Fibroblast of skin of right biceps (primary cell): ENCODE results near the gene EVX1.
A peak's percentile ranks its signal among the peaks of the same experiment; 100 is the strongest.

Source experiments
- DNase-seq: peaks from one replicate; pipeline ENCODE4 v3.0.0-alpha.2; 2013

The EVX1 gene

DNA sequence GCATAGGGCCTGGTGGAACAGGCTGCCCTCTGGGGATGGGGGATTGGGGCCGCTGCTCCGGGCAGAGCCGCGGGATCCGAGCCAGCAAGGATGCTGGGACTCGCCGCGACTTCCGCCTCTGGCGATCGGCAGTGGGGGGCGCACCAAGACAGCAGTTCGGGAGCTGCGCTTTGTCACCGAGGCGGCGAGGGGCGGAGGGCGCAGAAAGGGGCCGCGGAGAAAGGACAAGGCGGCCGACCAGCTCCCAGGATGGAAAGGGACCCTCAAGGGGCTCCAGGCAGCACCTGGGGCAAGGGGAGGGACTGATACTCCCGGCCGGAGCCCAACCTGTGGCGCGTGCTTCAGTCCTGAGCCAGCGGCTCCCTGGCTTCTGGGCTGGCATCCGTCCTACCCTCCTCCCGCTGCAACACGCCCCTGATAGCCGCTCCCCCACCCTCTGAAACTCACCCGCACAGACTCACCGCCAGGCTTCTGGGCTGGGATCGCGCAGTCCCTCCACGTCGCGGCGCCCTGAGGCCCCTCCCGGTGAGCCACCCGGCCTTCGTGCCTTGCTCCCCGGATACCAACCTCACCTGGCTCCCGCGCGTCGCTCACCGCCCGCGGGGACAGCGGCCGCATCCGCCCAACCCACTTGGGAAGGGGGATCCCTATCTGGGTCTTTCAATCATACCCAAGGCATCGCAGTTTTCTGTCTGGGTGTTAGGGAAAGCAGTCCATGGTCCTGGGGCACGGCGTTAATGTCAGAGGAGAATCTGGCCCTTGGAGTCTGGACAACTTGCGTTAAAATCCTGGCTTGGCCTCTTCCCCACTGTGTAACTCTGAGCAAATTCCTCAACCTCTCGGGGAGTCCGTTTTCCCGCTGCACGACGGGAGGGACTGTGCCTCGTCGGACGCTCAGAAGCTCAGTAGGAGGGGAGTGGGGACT, 7.0 kb upstream of the EVX1 start:
- peak; percentile 29 for DNase-seq

DNA sequence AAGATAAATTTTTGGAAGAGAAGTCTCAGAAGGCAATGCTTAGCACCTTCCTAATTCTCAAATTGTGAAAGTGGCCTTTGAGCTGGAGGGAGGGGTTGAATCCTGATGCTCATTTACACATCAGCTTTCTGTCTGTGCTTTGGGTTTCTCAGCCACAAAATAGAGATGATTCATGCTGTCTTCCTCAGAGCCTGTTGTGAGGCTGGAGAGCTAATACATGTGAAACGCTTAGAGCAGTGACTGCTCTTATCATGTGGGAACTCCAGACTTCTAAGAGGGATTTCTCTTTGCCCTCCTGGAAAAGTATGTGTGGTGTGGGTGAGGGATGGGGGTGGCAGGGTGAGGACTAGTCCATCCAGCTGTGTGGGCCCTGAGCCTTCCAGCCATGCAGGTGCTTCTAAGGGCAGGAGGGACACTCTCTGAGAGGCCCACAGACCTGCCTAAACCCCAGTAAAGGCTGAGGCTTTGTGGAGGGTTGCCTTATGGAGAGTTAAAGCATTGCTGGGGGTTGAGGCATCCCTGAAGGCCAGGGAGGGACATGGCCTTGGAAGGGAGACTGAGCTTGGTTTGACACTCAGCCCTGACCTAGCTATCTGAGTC, 4.8 kb upstream of the EVX1 start:
- DNase-seq = peak; percentile 54

DNA sequence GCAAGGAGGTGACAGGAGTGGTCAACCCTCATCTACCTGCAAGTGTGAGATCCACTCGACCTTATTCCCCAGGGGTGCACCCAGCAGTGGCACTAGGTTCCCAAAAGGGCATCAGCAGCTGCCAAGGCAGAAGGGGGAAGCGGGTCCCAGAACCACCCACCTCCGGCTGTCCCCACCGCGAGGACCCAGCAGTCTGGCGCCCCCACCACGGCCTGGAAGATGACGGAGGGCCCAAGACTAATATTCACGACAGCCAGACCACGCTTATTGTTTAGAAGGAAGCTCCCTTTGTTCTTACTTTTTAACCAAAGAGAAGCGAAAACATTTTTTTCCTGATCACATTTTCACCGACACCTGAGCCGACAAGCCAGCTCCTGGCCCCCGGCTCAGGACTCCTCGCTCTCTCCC, 3.6 kb upstream of the EVX1 start:
- DNase-seq = no peak

DNA sequence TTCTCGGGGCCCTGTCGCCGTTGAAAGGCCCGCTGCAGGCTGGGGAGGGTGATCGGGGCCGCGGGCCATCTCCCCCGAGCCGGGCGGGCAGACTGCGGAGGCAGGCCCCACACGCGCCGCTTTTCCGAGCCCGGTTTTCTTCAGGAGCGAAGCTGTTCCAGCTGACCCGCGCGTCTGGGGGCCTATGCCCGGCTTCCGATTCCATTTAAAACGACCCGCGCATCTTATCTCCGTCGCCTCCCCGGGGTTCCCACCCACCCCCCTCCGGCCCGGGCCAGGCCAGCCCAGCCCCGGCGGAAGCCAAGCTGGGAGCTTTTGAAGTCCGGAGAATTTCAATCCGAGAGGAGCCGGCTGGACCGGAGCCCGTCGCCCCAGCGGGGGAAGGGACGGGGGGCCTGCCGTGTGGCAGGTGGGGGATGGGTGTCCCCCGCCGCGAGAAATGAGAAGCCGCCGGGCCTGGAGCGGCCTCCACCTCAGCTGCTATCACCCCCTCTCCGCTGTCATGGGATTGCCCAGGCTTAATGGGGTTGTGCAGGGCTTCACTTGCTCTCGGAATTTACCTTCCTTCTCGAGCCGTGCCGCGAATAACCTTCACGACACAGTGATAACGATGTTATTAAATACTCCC, 3.1 kb upstream of the EVX1 start:
- DNase-seq = no peak

DNA sequence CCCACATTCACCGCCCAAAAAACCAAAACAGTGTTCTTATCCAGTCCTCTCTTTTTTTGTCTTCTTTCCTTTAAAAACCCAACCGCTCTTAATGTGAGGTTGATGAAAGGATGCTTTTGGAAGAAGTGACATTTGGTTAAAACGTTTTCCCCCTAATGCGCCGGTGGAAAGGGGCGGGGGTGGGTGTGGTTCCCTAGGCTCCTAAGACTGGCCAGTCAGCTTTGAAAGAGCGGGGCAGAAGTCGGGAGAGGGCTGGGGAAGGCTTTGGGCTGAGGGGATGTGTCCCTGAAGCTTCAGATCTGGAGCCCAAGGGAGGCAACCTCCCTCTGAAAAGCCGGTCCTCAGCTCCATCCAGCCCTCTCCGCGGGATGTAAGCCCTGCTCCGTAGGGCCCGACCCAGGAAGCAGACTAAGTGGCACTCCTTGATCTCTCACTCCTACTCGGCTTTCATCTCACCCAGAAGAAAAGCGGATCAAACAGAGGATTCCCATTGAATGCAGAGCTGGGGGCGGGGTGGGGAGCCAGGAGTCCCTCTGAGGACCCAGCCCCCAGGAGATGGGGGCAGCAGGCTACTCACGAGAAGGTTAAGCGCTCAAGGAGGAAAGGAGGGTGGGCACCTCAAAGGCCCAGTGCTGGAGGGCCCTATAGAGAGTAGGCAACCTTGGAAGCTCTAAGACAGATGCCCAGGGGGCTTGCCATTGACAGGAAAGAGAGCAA, 2.4 kb upstream of the EVX1 start:
- no peak for DNase-seq

DNA sequence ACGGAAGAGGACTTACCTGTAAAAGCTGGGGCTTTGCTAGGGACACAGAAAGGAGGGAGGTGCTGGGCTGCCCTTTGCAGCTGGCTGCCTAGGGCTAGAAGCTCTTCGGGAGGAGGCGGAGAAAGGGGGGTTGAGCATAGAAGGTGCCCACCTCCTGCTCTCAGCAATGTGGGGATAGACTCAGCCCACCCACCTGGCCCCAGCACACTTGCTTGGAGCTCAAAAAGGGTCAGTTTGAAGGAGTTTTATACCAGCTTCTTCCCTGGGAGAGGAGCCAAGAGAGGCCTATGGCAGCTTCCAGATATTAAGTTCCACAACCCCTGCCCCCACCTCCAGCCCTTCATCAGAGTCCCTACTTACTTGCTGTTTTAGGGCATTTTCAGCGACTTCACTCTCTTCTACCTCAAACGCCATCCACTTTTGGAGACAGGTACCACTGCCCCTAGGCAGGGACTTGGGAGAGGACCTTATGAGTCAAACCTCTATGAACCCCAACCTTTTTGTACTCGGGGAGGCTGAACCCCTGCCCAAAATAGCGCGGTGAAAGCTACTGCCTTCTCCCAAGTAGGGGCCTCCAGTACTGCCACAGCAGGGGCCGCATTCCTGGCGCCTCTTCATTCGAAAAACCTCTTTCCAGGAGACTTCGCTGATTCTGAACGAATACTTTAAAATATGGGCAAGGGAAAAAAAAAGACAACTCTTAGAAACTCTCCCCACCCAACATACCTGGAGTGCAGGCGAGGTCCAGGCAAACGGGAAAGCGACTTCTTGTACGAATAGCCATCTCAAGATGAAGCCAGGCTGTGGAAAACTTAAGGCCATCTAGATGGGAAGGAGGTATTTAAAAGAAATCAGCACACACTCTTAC, 1.2 kb upstream of the EVX1 start:
- DNase-seq = no peak

DNA sequence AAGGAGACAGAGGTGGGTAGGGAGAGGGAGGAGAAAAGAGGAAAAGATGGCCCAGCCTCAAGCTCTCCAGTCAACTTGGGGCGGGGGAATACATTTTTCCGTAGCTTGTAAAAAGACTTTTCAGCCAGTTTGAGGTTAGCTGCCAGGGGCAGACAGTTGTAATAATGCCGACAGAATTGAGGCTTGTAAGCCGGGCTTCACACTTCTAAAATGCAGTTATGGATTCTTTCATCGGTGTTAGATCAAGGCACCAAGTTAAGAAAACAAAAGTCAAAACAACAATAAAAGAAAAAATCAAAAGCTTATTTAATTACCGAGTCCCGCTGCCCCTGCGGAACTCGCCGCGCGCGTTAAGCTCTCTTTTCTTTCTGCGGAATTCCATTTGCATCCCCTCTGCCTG, 448 bp upstream of the EVX1 start:
- DNase-seq = no peak

DNA sequence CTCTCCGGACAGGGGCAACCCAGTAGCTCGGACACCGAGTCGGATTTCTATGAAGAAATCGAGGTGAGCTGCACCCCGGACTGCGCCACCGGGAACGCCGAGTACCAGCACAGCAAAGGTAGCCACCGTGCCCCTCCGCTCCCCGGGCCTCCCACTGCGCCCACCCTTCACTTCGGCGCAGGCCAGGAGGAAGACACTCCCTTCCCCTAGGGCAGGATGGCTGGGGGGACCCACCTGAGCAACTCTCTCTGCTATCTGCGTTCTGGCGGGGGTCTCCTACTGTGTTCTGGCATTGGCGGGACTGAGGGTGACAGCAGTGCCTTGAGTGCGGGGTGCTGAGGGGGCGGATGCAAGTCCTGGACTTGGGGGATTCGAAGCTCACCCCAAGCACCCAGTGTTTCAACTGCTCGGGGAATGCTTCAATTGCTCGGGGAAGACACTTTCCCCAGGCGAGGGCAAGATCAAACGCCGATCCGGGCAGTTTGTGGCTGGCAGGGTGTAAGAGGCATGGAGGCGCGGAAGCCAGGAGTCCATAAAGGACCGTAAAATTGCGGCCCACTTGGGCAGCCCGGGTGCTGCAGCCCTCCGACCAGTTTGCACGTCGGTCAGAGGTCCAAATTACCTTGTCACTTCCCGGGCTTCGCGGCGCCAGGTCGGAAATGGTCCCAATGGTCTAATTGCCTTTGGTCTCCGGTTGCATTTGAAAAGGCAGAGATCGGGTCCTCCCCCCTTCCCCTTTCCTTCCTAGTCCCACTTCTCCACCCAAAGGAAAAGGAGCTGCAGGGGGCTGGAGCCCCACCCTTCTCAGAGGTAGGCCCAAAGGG, 950 bp downstream of the EVX1 start:
- DNase-seq = no peak

DNA sequence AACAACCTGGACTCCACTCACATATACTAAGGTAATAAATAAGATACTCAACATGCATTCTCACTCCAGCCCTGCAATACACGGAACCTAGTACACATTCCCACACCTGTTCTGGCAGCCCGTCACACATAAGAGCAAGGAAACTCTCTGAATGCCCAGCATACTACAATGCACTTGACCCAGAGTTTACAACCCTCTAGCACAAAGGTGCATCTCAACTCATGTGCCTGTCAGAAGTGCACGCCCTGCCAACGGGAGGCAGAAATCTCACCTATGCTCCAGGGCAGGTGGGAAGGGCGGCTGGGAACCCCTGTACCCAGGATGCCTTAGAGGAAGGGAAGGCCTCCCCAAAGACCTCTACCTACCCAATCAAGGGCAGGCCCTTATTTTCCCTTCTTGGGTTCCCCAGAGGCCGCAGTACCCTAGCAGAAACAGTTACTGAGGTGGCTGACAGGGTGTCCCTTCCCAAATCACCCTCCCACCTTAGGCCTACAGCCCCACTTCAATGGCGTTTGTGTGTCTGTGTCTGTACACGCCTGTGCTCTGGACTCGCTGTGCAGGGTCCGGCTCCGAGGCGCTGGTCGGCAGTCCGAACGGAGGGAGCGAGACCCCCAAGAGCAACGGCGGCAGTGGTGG, 2.0 kb downstream of the EVX1 start:
- no peak for DNase-seq

DNA sequence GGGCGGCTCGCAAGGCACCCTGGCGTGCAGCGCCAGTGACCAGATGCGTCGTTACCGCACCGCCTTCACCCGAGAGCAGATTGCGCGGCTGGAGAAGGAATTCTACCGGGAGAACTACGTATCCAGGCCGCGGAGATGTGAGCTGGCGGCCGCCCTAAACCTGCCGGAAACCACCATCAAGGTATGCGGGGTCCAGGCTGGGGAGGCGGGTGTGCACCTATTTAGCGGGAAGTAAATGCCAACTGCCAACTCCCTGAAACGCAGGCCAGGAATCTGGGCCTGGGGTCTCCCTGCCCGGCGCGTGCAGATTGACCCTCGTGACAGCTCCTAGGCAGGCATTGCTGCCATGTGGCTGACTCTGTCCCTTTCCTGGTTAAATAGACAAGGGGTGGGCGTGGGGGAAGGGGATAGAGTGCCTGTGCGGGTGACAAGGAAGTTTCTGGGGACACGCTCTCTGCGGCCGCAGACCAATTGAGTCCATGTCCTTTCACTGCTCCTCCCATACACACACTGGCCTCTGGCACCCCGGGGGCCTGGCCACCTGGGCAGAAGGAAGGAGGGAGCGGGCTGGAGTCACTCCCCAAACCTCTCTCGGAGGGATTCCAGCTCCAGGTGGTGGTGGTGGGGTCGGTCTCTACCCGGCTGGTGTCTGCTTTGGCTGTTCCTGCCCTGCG, 2.7 kb downstream of the EVX1 start:
- no peak for DNase-seq

DNA sequence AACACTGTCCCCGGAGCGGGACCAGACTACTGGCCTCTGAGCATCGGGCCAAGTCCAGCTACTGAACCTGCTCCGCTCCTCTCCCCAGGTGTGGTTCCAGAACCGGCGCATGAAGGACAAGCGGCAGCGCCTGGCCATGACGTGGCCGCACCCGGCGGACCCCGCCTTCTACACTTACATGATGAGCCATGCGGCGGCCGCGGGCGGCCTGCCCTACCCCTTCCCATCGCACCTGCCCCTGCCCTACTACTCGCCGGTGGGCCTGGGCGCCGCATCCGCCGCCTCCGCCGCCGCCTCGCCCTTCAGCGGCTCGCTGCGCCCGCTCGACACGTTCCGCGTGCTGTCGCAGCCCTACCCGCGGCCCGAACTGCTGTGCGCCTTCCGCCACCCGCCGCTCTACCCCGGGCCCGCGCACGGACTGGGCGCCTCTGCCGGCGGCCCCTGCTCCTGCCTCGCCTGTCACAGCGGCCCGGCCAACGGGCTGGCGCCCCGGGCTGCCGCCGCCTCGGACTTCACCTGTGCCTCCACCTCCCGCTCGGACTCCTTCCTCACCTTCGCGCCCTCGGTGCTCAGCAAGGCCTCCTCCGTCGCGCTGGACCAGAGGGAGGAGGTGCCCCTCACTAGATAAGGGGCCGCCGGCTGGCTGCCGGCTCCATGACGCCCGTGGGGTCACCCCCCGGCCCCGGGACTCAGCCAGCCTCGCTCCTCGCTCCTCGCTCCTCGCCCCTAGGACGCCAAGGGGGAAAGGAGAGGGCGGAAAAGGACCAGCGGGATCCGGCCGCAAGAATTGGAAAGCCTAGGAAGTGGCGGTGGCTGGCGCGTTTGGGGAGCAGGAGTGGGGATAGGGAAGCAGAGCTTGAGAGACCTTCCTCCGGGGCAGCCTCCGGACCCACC, 3.4 kb downstream of the EVX1 start:
- no peak for DNase-seq

DNA sequence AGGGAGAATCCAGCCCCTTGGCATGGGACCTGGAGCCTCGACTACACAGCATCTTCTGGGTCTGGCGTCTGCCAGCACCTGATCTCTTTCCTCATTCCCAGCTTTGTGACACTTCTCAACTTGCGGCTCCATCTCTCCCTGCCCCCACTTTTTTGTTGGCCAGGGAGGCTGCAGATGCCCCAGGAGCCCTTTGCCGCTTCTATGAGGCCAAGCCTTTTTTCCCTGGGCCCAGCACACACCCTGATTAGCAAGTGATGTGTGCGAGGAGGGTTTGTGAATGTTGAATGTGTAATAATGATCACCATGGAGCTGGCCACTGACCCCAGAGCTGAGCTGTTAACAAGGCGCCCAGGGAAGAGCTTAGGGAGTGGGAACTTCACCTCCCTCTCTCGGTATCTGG, 4.4 kb downstream of the EVX1 start:
- DNase-seq = no peak

DNA sequence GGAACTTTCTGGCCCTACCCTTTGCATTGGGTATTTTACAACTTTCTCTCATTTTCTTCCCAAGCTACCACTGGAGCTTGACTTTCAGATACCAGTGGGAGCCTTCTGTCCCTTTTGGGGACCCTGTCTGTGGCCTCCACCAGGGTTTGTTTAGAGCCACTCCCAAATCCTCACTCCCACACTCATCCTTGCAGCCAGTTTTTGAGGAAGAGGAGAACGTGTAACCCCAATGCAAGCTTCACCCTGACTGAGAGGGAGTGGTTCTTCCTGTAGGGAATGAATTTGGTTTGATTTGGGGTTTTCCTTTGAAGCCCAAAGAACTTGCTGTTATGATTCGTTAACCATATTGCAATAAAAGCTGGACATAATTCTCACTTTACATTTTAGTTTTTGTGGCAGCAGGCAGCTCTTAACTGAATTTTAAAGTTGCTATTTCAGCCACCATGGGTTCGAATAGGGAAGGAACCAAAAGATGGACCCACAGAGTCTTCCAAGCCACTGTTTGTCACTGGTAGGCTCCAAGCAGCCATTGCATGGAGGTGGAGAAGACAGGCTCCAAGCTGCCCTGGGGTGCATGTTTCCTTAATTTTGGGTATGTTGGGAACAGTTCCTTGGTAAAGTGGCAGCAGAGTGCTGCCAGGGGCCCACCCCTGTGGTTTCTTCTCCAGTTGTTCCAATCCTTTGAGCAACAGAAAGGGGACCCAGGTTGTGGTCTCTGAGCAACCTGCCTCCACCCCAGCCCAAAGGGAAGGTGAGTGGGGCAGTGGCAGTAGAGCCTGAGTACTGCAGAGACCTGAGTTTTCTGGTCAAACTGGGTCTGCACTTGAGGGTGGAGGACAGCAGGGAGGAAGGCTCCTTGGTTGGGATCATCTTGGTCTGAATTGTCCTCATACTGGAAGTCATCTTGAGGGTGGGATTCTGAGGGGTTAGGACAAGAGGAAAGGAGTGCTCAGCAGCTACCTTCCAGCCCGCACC, 5.1 kb downstream of the EVX1 start:
- no peak for DNase-seq

DNA sequence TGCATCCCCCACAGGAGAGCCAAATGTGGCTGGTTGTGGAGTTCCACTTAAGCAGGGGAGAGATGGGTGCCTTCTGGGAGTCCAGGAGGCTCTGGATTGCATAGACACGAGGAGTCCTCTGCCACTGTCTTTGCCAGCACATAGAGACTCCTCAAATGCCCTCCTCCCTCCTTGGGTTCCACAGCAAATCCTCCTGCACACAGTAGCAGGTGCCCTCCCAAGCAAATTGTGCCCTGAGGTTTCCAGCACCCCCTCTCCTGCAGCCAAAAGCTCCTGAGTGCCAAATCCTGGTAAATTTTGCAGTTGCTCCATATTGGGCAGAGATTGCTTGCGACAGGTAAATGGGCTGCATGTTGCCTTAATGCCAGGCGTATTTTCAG, 5.8 kb downstream of the EVX1 start:
- DNase-seq = no peak

DNA sequence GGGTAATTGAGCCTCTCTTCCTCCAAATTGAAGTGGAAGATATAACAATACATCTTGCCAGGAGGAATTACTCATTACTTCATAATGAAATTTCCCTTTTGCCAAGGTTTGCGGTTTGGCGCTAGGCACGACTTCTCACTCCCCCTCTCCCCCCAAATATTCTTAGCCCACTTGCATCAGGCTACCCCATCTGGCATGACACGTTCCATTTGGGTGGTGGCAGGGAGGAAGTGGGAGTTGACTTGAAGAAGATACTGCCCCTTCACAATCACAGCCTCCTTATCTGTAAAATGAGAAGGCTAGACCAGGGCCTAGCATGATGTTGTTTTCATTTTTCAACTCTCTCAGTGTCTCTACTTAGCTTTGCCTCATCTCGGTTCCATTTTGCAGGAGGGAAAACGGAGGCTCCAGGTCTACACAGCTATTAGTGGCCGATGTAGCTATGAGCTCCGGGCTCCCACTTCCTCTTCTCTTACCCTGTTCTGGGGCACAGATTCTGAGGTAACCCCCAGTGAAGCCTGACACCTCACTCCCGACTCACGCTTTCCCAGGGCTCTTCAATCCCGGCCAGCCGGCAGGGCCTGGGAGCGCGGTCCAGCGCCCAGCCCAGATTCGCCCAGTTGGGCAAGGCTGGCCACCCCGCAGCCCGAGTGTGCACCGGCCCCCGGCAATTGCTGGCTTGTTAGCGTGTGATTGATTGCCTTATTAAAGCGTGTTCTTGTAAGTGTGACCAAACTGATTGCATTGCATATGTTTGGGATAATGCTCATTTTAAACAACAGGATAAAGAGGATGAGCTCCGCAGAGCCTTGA, 6.5 kb downstream of the EVX1 start:
- DNase-seq = peak; percentile 60

DNA sequence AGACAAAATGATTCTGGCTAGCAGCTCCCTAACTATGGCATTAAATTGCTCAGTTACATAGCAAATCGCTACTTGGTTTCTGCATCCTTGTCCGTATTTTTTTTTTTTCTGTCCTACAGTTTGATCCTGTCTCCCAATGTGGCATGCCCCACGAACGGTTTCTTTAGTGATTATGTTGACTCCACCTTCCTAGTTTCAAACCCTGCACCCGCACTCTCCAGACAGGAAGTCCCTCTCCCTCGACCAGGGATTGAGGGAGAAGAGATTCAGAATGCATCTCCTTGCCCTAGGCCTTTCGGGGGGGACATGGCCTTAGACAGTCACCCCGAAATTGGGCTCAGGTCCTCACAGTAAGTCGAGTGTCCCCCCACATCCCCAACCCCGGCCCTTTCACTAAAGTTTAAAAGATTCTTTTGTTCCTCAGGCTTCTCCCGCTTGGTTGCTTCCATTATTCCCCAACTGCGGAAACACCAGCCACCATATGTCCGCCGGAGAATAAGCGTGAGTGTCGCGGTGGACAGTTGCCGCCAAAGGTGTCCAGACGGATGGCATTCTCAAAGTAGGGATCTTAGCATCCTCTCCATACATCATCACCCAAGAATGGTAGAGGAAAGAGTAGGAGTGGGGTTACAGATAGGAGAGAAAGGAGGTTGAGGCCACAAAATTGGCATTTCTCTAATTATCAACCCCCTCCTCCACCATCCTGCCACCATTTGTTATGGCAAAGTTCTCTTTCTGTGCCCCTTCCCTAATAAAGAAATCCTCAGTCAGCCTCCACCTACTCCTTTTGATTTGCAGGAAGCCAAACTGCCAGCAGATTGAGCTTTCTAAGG, 7.3 kb downstream of the EVX1 start:
- DNase-seq = no peak
